Esophagus muscularis mucosa (tissue), 4 donors: ENCODE measurements around the gene PALMD.

Source experiments
- CTCF ChIP-seq, 3 experiments: fragments of 200-600 bp in 2 of 3; fragments of 450-650 bp in 1 of 3; sonication (generic) in 2 of 3; IDR thresholded peaks; one replicate each; pipeline ENCODE4 v1.5.1; 2017 to 2019; ENCODE audit warnings: antibody characterized with exemption in 3 of 3, mild to moderate bottlenecking in 2 of 3, moderate library complexity in 1 of 3
- EP300 ChIP-seq: sonication (generic); formaldehyde crosslinking; IDR thresholded peaks from one replicate; pipeline ENCODE4 v1.6.1; 2017; ENCODE audit warnings: antibody characterized with exemption
- POLR2A ChIP-seq: fragments of 450-650 bp; IDR thresholded peaks from one replicate; pipeline ENCODE4 v1.6.1; 2017; ENCODE audit warnings: antibody characterized with exemption, moderate library complexity, mild to moderate bottlenecking, low read depth
- POLR2AphosphoS5 ChIP-seq, 2 donors: sonication (generic); formaldehyde crosslinking; IDR thresholded peaks; one replicate each; pipeline ENCODE4 v1.6.1; 2017; ENCODE audit warnings: antibody characterized with exemption in 2 of 2

GRCh38 chr1:99663501-99663900, 17.6 kb downstream of the PALMD start:
- TF ChIP-seq POLR2A: no peak
- no peak for TF ChIP-seq CTCF (IDR thresholded peaks at IDR 0.05)
- TF ChIP-seq POLR2AphosphoS5 (IDR thresholded peaks at IDR 0.05): no peak
- TF ChIP-seq EP300: no peak
